Astrocyte (in vitro differentiated cells and primary cell): ENCODE measurements around the gene TMEM204. TPM values are rescaled to one million over a fixed set of nuclear protein-coding genes. Genes with fewer than 3 reads are reported as not detected.

Experiments
- DNase-seq: peaks from one replicate; pipeline ENCODE4 v3.0.0-alpha.2; 2010; ENCODE audit warnings: low read depth
- FAIRE-seq: peaks from 2 replicates; lab custom pipeline; 2011; peaks lifted over from hg19 to GRCh38; lab: Jason Lieb, UNC
- H2AFZ ChIP-seq: 2 replicates; pipeline ENCODE4 v1.6.0; 2012; ENCODE audit warnings: low read depth, low read length, inconsistent platforms
- H3K27ac ChIP-seq: 2 replicates; pipeline ENCODE4 v1.5.1; 2011; ENCODE audit warnings: low read depth, low read length, inconsistent platforms
- H3K27me3 ChIP-seq: 2 replicates; pipeline ENCODE4 v1.6.0; 2011; ENCODE audit warnings: low read length, inconsistent platforms; ENCODE audit not compliant: insufficient read depth
- H3K36me3 ChIP-seq: 2 replicates; pipeline ENCODE4 v1.5.1; 2011; ENCODE audit warnings: low read length, inconsistent platforms; ENCODE audit not compliant: insufficient read depth
- H3K4me1 ChIP-seq: 2 replicates; pipeline ENCODE4 v1.5.1; 2011; ENCODE audit warnings: low read length, inconsistent platforms; ENCODE audit not compliant: insufficient read depth
- H3K4me2 ChIP-seq: 2 replicates; pipeline ENCODE4 v1.6.0; 2012; ENCODE audit warnings: low read length, inconsistent platforms
- H3K4me3 ChIP-seq: 2 replicates; pipeline ENCODE4 v1.5.1; 2011; ENCODE audit warnings: low read depth, mild to moderate bottlenecking, low read length, inconsistent platforms; ENCODE audit not compliant: insufficient read depth
- H3K79me2 ChIP-seq: 2 replicates; pipeline ENCODE4 v1.6.0; 2012; ENCODE audit warnings: mild to moderate bottlenecking, low read length, inconsistent platforms; ENCODE audit not compliant: insufficient read depth
- H3K9ac ChIP-seq: 2 replicates; pipeline ENCODE4 v1.6.0; 2012; ENCODE audit warnings: mild to moderate bottlenecking, low read length, inconsistent platforms
- H3K9me3 ChIP-seq: 2 replicates; pipeline ENCODE4 v1.5.1; 2012; ENCODE audit warnings: low read depth, mild to moderate bottlenecking, low read length, inconsistent platforms; ENCODE audit not compliant: insufficient read depth
- H4K20me1 ChIP-seq: 2 replicates; pipeline ENCODE4 v1.6.0; 2012; ENCODE audit warnings: low read length, inconsistent platforms; ENCODE audit not compliant: insufficient read depth
- H3K27ac Mint-ChIP-seq: one replicate; pipeline ENCODE4 v1.8.0; 2021; ENCODE audit warnings: mild to moderate bottlenecking, mixed read lengths; ENCODE audit not compliant: unreplicated experiment
- H3K27me3 Mint-ChIP-seq: one replicate; pipeline ENCODE4 v1.8.0; 2021; ENCODE audit warnings: low read depth, mixed read lengths; ENCODE audit not compliant: unreplicated experiment
- H3K36me3 Mint-ChIP-seq: one replicate; pipeline ENCODE4 v1.8.0; 2021; ENCODE audit warnings: low read depth, mixed read lengths; ENCODE audit not compliant: unreplicated experiment
- H3K4me1 Mint-ChIP-seq: one replicate; pipeline ENCODE4 v1.8.0; 2021; ENCODE audit warnings: low read depth, mixed read lengths; ENCODE audit not compliant: unreplicated experiment
- H3K4me3 Mint-ChIP-seq: one replicate; pipeline ENCODE4 v1.8.0; 2021; ENCODE audit warnings: mild to moderate bottlenecking, moderate library complexity, mixed read lengths; ENCODE audit not compliant: unreplicated experiment
- H3K9me3 Mint-ChIP-seq: one replicate; pipeline ENCODE4 v1.8.0; 2021; ENCODE audit warnings: mild to moderate bottlenecking, mixed read lengths; ENCODE audit not compliant: unreplicated experiment
- EZH2 ChIP-seq: IDR thresholded peaks from 2 replicates; pipeline ENCODE4 v1.6.1; 2012; ENCODE audit warnings: mild to moderate bottlenecking, low read length, inconsistent platforms; ENCODE audit not compliant: insufficient read depth
- total RNA-seq: library from RNA; stranded (reverse); gene quantifications from 2 replicates; pipeline ENCODE4 v1.2.1, GENCODE V29; 2021
- TF ChIP-seq, protein P1 (sequence below): IDR thresholded peaks from 2 replicates; pipeline ENCODE4 v1.5.1; 2011; ENCODE audit warnings: low read depth, mild to moderate bottlenecking, inconsistent platforms, low read length, moderate library complexity; ENCODE audit not compliant: insufficient read depth

The TMEM204 gene
- total RNA-seq, 1 donor from 2014 or later: not detected

DNA sequence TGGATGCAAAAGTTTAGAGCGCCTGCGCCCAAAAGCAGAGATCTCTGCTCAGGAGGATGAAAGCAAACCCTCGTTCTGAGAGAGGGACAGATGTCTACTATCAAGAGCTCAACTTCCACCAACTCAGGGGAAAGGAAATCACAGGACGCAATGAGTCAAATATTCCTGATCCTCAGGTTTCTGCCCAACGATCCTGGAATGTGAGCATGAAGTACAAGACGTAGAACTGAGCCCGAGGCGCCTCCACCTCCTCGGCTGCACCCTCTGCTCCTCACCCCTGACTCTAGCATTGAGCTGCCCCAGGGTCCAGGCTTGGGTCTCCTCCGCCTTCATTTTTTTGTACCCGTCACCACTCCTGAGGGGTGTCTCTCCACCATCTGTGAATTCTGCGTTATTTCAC is 63.0 kb downstream of the TMEM204 start:
- peaks cover 15% of the 10 kb centered on the region for H3K36me3 Mint-ChIP-seq
- no peaks in the 10 kb centered on the region for H3K27me3 Mint-ChIP-seq

DNA sequence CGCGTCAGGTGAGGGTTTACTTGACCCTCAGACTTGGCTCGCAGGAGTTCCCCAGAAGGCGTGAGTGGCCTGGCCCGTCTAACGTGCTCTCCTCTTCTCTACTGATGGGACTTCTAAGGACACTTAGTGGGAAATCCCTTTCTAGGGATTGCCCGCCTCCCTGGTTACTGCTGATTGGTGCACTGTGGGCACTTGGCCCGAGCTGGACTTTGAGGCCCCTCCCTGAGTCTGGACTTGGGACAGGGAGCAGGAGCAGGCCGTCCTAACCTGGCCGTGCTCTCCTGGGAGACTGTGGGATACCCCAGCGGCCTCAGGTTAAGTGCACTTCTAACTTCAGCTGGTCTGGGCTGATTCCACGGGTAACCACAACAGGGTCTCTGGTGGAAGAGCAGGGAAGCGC is 63.7 kb downstream of the TMEM204 start:
- Histone ChIP-seq H3K9me3 (no peaks in the 10 kb centered on the region), H3K27me3 (no peaks in the 10 kb centered on the region), H3K4me3 (no peak overlapping the region), H3K27ac (no peak overlapping the region), H4K20me1 (no peaks in the 10 kb centered on the region), H3K79me2 (no peaks in the 10 kb centered on the region), H3K4me2 (no peak overlapping the region), H3K36me3 (no peaks in the 10 kb centered on the region), H2AFZ (no peak overlapping the region), H3K4me1 (no peaks in the 10 kb centered on the region), H3K9ac (no peak overlapping the region)
- no peak for FAIRE-seq
- TF ChIP-seq, protein P1, sequence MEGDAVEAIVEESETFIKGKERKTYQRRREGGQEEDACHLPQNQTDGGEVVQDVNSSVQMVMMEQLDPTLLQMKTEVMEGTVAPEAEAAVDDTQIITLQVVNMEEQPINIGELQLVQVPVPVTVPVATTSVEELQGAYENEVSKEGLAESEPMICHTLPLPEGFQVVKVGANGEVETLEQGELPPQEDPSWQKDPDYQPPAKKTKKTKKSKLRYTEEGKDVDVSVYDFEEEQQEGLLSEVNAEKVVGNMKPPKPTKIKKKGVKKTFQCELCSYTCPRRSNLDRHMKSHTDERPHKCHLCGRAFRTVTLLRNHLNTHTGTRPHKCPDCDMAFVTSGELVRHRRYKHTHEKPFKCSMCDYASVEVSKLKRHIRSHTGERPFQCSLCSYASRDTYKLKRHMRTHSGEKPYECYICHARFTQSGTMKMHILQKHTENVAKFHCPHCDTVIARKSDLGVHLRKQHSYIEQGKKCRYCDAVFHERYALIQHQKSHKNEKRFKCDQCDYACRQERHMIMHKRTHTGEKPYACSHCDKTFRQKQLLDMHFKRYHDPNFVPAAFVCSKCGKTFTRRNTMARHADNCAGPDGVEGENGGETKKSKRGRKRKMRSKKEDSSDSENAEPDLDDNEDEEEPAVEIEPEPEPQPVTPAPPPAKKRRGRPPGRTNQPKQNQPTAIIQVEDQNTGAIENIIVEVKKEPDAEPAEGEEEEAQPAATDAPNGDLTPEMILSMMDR: no peak
- TF ChIP-seq EZH2: no peak
- Mint-ChIP-seq H3K9me3 (no peaks in the 10 kb centered on the region), H3K27me3 (no peaks in the 10 kb centered on the region), H3K27ac (no peak overlapping the region), H3K36me3 (peaks cover 14% of the 10 kb centered on the region), H3K4me1 (no peaks in the 10 kb centered on the region), H3K4me3 (no peak overlapping the region)
- no peak for DNase-seq

More for the DNA sequence above, 63.0 kb downstream of the TMEM204 start:
- Histone ChIP-seq H3K36me3 (no peaks in the 10 kb centered on the region), H3K4me1 (no peaks in the 10 kb centered on the region), H3K27ac (no peak overlapping the region), H3K4me3 (no peak overlapping the region), H3K79me2 (no peaks in the 10 kb centered on the region), H3K4me2 (no peak overlapping the region), H3K9ac (no peak overlapping the region), H4K20me1 (no peaks in the 10 kb centered on the region), H2AFZ (no peak overlapping the region), H3K27me3 (no peaks in the 10 kb centered on the region), H3K9me3 (no peaks in the 10 kb centered on the region)
- Mint-ChIP-seq H3K27ac (no peak overlapping the region), H3K4me1 (no peaks in the 10 kb centered on the region), H3K9me3 (no peaks in the 10 kb centered on the region), H3K4me3 (no peak overlapping the region)
- FAIRE-seq: no peak
- TF ChIP-seq EZH2: no peak
- TF ChIP-seq, protein P1: no peak
- no peak for DNase-seq

DNA sequence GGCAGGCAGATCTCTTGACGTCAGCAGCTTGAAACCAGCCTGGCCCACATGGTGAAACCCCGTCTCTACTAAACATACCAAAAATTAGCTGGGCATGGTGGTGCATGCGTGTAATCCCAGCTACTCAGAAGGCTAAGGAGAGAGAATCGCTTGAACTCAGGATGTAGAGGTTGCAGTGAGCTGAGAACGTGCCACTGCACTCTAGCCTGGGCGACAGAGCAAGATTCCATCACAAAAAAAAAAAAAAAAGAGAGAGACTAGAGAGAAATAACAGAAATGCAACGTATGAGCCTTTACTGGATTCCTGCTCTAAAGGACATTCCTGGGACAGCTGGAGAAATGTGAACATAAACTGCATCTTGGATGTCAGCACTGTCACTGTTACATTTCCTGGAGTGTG is 67.6 kb downstream of the TMEM204 start:
- no peak overlapping the region for H3K27ac ChIP-seq
- Mint-ChIP-seq H3K4me3 (peak overlapping the region; percentile 12), H3K9me3 (no peaks in the 10 kb centered on the region), H3K36me3 (peaks cover 28% of the 10 kb centered on the region), H3K4me1 (no peaks in the 10 kb centered on the region), H3K27ac (no peak overlapping the region), H3K27me3 (no peaks in the 10 kb centered on the region)
- FAIRE-seq (no peak), DNase-seq (no peak)
- no peak for TF ChIP-seq EZH2
- TF ChIP-seq, protein P1: no peak
- H3K4me1 ChIP-seq: no peaks in the 10 kb centered on the region
- peaks cover 3% of the 10 kb centered on the region for H3K36me3 ChIP-seq
- H3K79me2 ChIP-seq: no peaks in the 10 kb centered on the region
- no peaks in the 10 kb centered on the region for H3K27me3 ChIP-seq
- H3K9ac ChIP-seq: no peak overlapping the region
- H3K9me3 ChIP-seq: no peaks in the 10 kb centered on the region
- H3K4me2 ChIP-seq: no peak overlapping the region
- H4K20me1 ChIP-seq: no peaks in the 10 kb centered on the region
- no peak overlapping the region for H2AFZ ChIP-seq
- no peak overlapping the region for H3K4me3 ChIP-seq
